HCT116 (cell line): ENCODE measurements around the gene DNAJC8.

Experiments
- EZH2 ChIP-seq: fragments of 200-600 bp; sonication (generic); IDR thresholded peaks from 2 replicates; pipeline ENCODE4 v1.6.1; 2017; ENCODE audit warnings: antibody characterized with exemption, mixed run types
- EZH2phosphoT487 ChIP-seq: fragments of 200-600 bp; IDR thresholded peaks from 2 replicates; pipeline ENCODE4 v1.6.1; 2018; ENCODE audit warnings: antibody characterized with exemption, borderline replicate concordance
- JUND ChIP-seq: IDR thresholded peaks from 2 replicates; pipeline ENCODE4 v1.6.1; 2012
- POLR2A ChIP-seq: IDR thresholded peaks from 2 replicates; pipeline ENCODE4 v1.7.0; 2011; ENCODE audit warnings: borderline replicate concordance; ENCODE audit not compliant: insufficient read depth, insufficient read length; ENCODE audit errors: extremely low read depth
- POLR2AphosphoS5 ChIP-seq: IDR thresholded peaks from 2 replicates; pipeline ENCODE4 v1.6.1; 2011; ENCODE audit warnings: mild to moderate bottlenecking, low read depth, low read length, moderate library complexity
- SP1 ChIP-seq: IDR thresholded peaks from 2 replicates; pipeline ENCODE4 v1.6.1; 2012; ENCODE audit warnings: low read depth
- YY1 ChIP-seq: IDR thresholded peaks from 2 replicates; pipeline ENCODE4 v1.6.1; 2011; ENCODE audit warnings: low read length, low read depth, moderate library complexity, mild to moderate bottlenecking; ENCODE audit not compliant: insufficient replicate concordance; ENCODE audit errors: extremely low read depth
- ZFX ChIP-seq: fragments of 450-650 bp; IDR thresholded peaks from 2 replicates; pipeline ENCODE4 v1.6.1; 2017
- TF ChIP-seq, protein P1 (sequence below), 3 experiments: fragments of 200-600 bp in 1 of 3; sonication (generic) in 1 of 3; IDR thresholded peaks in 2 of 3; conservative IDR thresholded peaks in 1 of 3; 2 replicates each; pipeline ENCODE4 v1.5.1; 2012 to 2017; ENCODE audit warnings: low read depth in 2 of 3, low read length in 2 of 3, antibody characterized with exemption in 1 of 3, borderline replicate concordance in 1 of 3, control low read depth in 1 of 3, mild to moderate bottlenecking in 1 of 3, mixed read lengths in 1 of 3, mixed run types in 1 of 3, moderate library complexity in 1 of 3; ENCODE audit not compliant: insufficient read depth in 1 of 3
- TF ChIP-seq, protein P2 (sequence below): IDR thresholded peaks from 2 replicates; pipeline ENCODE4 v1.6.1; 2012; ENCODE audit warnings: low read depth
- TF ChIP-seq, protein P3 (sequence below): IDR thresholded peaks from 2 replicates; pipeline ENCODE4 v1.6.1; 2012

DNA sequence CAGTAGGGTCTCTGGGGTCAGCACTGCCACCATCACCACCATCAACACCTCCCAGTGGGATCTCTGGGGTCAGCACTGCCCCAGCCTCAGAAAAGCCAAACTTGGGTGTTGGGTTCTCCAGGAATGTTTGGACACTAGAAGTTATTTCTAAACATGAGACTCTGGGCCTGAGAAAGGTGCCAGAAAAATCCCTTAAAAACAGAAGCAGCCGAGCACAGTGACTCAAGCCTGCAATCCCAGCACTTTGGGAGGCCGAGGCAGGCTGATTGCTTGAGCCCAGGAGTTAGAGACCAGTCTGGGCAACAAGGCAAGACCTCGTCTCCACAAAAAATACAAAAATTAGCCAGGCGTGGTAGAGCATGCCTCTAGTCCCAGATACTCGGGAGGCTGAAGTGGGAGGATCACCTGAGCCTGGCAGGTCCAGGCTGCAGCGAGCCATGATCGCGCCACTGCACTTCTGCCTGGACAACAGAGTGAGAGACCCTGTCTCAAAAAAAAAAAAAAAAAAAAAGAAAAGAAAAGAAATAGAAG, 56.8 kb downstream of the DNAJC8 start:
- TF ChIP-seq, protein P1, sequence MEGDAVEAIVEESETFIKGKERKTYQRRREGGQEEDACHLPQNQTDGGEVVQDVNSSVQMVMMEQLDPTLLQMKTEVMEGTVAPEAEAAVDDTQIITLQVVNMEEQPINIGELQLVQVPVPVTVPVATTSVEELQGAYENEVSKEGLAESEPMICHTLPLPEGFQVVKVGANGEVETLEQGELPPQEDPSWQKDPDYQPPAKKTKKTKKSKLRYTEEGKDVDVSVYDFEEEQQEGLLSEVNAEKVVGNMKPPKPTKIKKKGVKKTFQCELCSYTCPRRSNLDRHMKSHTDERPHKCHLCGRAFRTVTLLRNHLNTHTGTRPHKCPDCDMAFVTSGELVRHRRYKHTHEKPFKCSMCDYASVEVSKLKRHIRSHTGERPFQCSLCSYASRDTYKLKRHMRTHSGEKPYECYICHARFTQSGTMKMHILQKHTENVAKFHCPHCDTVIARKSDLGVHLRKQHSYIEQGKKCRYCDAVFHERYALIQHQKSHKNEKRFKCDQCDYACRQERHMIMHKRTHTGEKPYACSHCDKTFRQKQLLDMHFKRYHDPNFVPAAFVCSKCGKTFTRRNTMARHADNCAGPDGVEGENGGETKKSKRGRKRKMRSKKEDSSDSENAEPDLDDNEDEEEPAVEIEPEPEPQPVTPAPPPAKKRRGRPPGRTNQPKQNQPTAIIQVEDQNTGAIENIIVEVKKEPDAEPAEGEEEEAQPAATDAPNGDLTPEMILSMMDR (IDR thresholded peaks at IDR 0.05 in 2 of 3, conservative IDR thresholded peaks at IDR 0.05 in 1 of 3; ENCODE audit: borderline replicate concordance in 1 of 3, insufficient read depth in 1 of 3, low read depth in 2 of 3, low read length in 2 of 3), result no peak
- TF ChIP-seq, protein P2, sequence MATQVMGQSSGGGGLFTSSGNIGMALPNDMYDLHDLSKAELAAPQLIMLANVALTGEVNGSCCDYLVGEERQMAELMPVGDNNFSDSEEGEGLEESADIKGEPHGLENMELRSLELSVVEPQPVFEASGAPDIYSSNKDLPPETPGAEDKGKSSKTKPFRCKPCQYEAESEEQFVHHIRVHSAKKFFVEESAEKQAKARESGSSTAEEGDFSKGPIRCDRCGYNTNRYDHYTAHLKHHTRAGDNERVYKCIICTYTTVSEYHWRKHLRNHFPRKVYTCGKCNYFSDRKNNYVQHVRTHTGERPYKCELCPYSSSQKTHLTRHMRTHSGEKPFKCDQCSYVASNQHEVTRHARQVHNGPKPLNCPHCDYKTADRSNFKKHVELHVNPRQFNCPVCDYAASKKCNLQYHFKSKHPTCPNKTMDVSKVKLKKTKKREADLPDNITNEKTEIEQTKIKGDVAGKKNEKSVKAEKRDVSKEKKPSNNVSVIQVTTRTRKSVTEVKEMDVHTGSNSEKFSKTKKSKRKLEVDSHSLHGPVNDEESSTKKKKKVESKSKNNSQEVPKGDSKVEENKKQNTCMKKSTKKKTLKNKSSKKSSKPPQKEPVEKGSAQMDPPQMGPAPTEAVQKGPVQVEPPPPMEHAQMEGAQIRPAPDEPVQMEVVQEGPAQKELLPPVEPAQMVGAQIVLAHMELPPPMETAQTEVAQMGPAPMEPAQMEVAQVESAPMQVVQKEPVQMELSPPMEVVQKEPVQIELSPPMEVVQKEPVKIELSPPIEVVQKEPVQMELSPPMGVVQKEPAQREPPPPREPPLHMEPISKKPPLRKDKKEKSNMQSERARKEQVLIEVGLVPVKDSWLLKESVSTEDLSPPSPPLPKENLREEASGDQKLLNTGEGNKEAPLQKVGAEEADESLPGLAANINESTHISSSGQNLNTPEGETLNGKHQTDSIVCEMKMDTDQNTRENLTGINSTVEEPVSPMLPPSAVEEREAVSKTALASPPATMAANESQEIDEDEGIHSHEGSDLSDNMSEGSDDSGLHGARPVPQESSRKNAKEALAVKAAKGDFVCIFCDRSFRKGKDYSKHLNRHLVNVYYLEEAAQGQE, result no peak
- TF ChIP-seq POLR2AphosphoS5 (no peak), SP1 (no peak), JUND (no peak), POLR2A (no peak), YY1 (no peak), ZFX (no peak), EZH2phosphoT487 (no peak), EZH2 (no peak)
- TF ChIP-seq, protein P3, sequence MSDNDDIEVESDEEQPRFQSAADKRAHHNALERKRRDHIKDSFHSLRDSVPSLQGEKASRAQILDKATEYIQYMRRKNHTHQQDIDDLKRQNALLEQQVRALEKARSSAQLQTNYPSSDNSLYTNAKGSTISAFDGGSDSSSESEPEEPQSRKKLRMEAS, result no peak
